GM23338 (cell line): ENCODE data around the gene SLC6A13. TPM values are rescaled to one million over a fixed set of nuclear protein-coding genes. Genes with fewer than 3 reads are reported as not detected.

Source experiments
- ATAC-seq: fragments of 200-7000 bp; cut with Tn5 transposase; 3 replicates; pipeline ENCODE4 v1.9.1; 2020
- DNase-seq: peaks from one replicate; pipeline ENCODE4 v3.0.0-alpha.2; 2015; ENCODE audit warnings: low spot score
- H2AFZ ChIP-seq: fragments of 200-600 bp; sonication (generic); 2 replicates; pipeline ENCODE4 v1.8.0; 2016; ENCODE audit warnings: antibody characterized with exemption, mild to moderate bottlenecking, moderate library complexity
- H3F3A ChIP-seq: fragments of 200-600 bp; sonication (generic); replicated peaks from 2 replicates; pipeline ENCODE4 v1.8.0; 2017; ENCODE audit warnings: antibody characterized with exemption, mixed run types, low read depth
- H3K27ac ChIP-seq: fragments of 200-600 bp; sonication (generic); 2 replicates; pipeline ENCODE4 v1.6.1; 2016; ENCODE audit warnings: low read depth
- H3K27me3 ChIP-seq: fragments of 200-600 bp; sonication (generic); 2 replicates; pipeline ENCODE4 v1.8.0; 2016; ENCODE audit warnings: mild to moderate bottlenecking, mixed run types, moderate library complexity; ENCODE audit not compliant: insufficient read depth
- H3K36me3 ChIP-seq: fragments of 200-600 bp; sonication (generic); 2 replicates; pipeline ENCODE4 v1.8.0; 2016; ENCODE audit warnings: mild to moderate bottlenecking; ENCODE audit not compliant: insufficient read depth
- H3K4me1 ChIP-seq: fragments of 200-600 bp; sonication (generic); 2 replicates; pipeline ENCODE4 v1.8.0; 2016; ENCODE audit warnings: mild to moderate bottlenecking, moderate library complexity; ENCODE audit not compliant: insufficient read depth
- H3K4me2 ChIP-seq: fragments of 200-600 bp; sonication (generic); 2 replicates; pipeline ENCODE4 v1.7.1; 2017; ENCODE audit warnings: mixed run types
- H3K4me3 ChIP-seq: fragments of 200-600 bp; sonication (generic); 2 replicates; pipeline ENCODE4 v1.6.1; 2016; ENCODE audit warnings: mixed run types
- H3K79me2 ChIP-seq: fragments of 200-600 bp; sonication (generic); replicated peaks from 2 replicates; pipeline ENCODE4 v1.8.0; 2017; ENCODE audit warnings: mild to moderate bottlenecking; ENCODE audit not compliant: insufficient read depth
- H3K9me2 ChIP-seq: fragments of 200-600 bp; sonication (generic); 2 replicates; pipeline ENCODE4 v1.8.0; 2017; ENCODE audit not compliant: insufficient read depth
- H4K20me1 ChIP-seq: fragments of 200-600 bp; sonication (generic); replicated peaks from 2 replicates; pipeline ENCODE4 v1.8.0; 2017; ENCODE audit warnings: mild to moderate bottlenecking; ENCODE audit not compliant: insufficient read depth
- H3K27ac Mint-ChIP-seq: 2 replicates; pipeline ENCODE4 v1.8.0; 2020; ENCODE audit warnings: inconsistent platforms, mild to moderate bottlenecking, moderate library complexity, mixed read lengths
- H3K27me3 Mint-ChIP-seq: 3 replicates; pipeline ENCODE4 v1.8.0; 2022; ENCODE audit warnings: low read depth, mild to moderate bottlenecking, moderate library complexity, mixed read lengths, inconsistent platforms; ENCODE audit not compliant: insufficient read depth, poor library complexity
- H3K36me3 Mint-ChIP-seq: 3 replicates; pipeline ENCODE4 v1.8.0; 2021; ENCODE audit warnings: low read depth, mild to moderate bottlenecking, inconsistent platforms, moderate library complexity, mixed read lengths
- H3K4me1 Mint-ChIP-seq: 3 replicates; pipeline ENCODE4 v1.8.0; 2020; ENCODE audit warnings: mild to moderate bottlenecking, inconsistent platforms, mixed read lengths
- H3K4me3 Mint-ChIP-seq: 3 replicates; pipeline ENCODE4 v1.8.0; 2021; ENCODE audit warnings: moderate library complexity, mild to moderate bottlenecking, inconsistent platforms, mixed read lengths
- H3K9me3 Mint-ChIP-seq: 3 replicates; pipeline ENCODE4 v1.8.0; 2020; ENCODE audit warnings: moderate library complexity, mild to moderate bottlenecking, inconsistent platforms, mixed read lengths
- CREB1 ChIP-seq: fragments of 250-450 bp; sonication (Bioruptor Pico); IDR thresholded peaks from 2 replicates; pipeline ENCODE4 v1.5.0; 2020; ENCODE audit warnings: low read depth, mild to moderate bottlenecking, moderate library complexity
- EZH2 ChIP-seq: fragments of 200-600 bp; sonication (generic); IDR thresholded peaks from one replicate; pipeline ENCODE4 v1.8.0; 2017; ENCODE audit warnings: antibody characterized with exemption, mild to moderate bottlenecking, low read depth; ENCODE audit not compliant: unreplicated experiment
- JUNB ChIP-seq: IDR thresholded peaks from one replicate; pipeline ENCODE4 v1.6.1; 2016; ENCODE audit warnings: antibody characterized with exemption; ENCODE audit not compliant: unreplicated experiment
- NANOG ChIP-seq: IDR thresholded peaks from 2 replicates; pipeline ENCODE4 v1.6.1; 2016; ENCODE audit warnings: antibody characterized with exemption, borderline replicate concordance
- ZNF114 ChIP-seq: fragments of 250-450 bp; sonication (Bioruptor Pico); IDR thresholded peaks from 2 replicates; pipeline ENCODE4 v1.5.0; 2020; ENCODE audit warnings: mild to moderate bottlenecking, moderate library complexity
- polyA plus RNA-seq: library from polyadenylated mRNA; unstranded; fragments of >200 nt; fragmentation: Nextera tagmentation; extraction: Ambion mirVana; gene quantifications from 2 replicates; pipeline ENCODE4 v1.2.1, GENCODE V29; 2016
- total RNA-seq: library from RNA; depleted of rRNA; stranded (reverse); fragments of >200 nt; shearing (Covaris generic); gene quantifications from 2 replicates; pipeline ENCODE4 v1.2.3, GENCODE V29; 2014
- TF ChIP-seq, protein P1 (sequence below): fragments of 250-450 bp; sonication (Bioruptor Pico); IDR thresholded peaks from 2 replicates; pipeline ENCODE4 v1.5.0; 2020; ENCODE audit warnings: mild to moderate bottlenecking, moderate library complexity
- TF ChIP-seq, protein P2 (sequence below): IDR thresholded peaks from one replicate; pipeline ENCODE4 v1.6.1; 2018; ENCODE audit warnings: antibody characterized with exemption; ENCODE audit not compliant: unreplicated experiment
- TF ChIP-seq, protein P3 (sequence below): IDR thresholded peaks from 2 replicates; pipeline ENCODE4 v1.6.1; 2016; ENCODE audit warnings: antibody characterized with exemption
- TF ChIP-seq, protein P4 (sequence below), 2 experiments: fragments of 200-600 bp in 1 of 2; sonication (generic) in 1 of 2; conservative IDR thresholded peaks; 2 replicates each; pipeline versions ENCODE4 v1.5.1 to v1.6.1; 2016 to 2017; ENCODE audit warnings: antibody characterized with exemption in 2 of 2, low read depth in 2 of 2, mild to moderate bottlenecking in 2 of 2, moderate library complexity in 1 of 2

The SLC6A13 gene
- total and polyA plus RNA-seq, 2 experiments from 2014 or later: not detected

- Mint-ChIP-seq H3K27ac (no peak overlapping the region), H3K4me1 (peaks cover 17% of the 10 kb centered on the region), H3K4me3 (no peak overlapping the region), H3K36me3 (no peaks in the 10 kb centered on the region), H3K9me3 (peaks cover 4% of the 10 kb centered on the region; the same call in 1 of the 3 replicates), H3K27me3 (peaks cover 33% of the 10 kb centered on the region)
- Histone ChIP-seq H3K4me2 (no peak overlapping the region), H3K27ac (no peak overlapping the region), H3K36me3 (no peaks in the 10 kb centered on the region), H3K4me1 (peaks cover 31% of the 10 kb centered on the region), H2AFZ (no peak overlapping the region), H3K4me3 (no peak overlapping the region), H3K27me3 (peaks cover 51% of the 10 kb centered on the region), H3K9me2 (no peaks in the 10 kb centered on the region), H4K20me1 (no peaks in the 10 kb centered on the region; the same call in 1 of the 2 replicates), H3K79me2 (no peaks in the 10 kb centered on the region), H3F3A (0 out of 2 replicates have a peak, but pooled peaks cover 3% of the 10 kb centered on the region)
- no peak for DNase-seq
- no peak for TF ChIP-seq ZNF114 (CRISPR knock-in tag)
- TF ChIP-seq JUNB: no peak
- no peak for TF ChIP-seq EZH2
- no peak for ATAC-seq
Measured at GRCh38 chr12:205026-205425, 57.6 kb downstream of the SLC6A13 start.

DNA sequence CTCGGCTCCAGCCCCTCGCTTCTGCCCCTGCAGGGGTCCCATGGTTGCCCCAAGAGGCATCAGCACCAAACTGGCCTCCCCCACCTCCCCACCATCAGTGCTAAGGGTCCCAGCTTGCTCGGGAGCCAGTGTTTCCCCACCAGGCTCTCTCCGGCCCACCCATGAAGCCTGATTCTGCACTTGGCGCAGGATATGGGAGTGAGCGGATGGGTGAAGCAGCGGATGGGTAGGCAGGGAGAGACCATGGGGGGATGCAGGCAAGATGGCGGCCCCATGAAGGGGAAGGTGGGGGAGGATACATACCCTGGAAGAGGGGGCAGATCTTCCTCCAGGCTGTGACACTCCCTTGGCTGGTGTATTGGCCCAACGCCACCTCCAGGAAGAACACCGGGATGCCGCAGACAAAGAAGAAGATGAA lies 58.4 kb downstream of the SLC6A13 start:
- H3K9me3 Mint-ChIP-seq: peaks cover 4% of the 10 kb centered on the region; the same call in 1 of the 3 replicates
- no peaks in the 10 kb centered on the region for H3K36me3 ChIP-seq
- H3K27me3 ChIP-seq: peaks cover 51% of the 10 kb centered on the region
- H3K9me2 ChIP-seq: no peaks in the 10 kb centered on the region
- H3K4me1 Mint-ChIP-seq: peaks cover 23% of the 10 kb centered on the region
- H3K27me3 Mint-ChIP-seq: peaks cover 33% of the 10 kb centered on the region
- H3K4me3 ChIP-seq: peak overlapping the region; percentile 75
- DNase-seq (no peak), ATAC-seq (no peak)
- H3K27ac Mint-ChIP-seq: no peak overlapping the region
- peak overlapping the region; percentile 98 for H2AFZ ChIP-seq
- H3K27ac ChIP-seq: no peak overlapping the region
- no peaks in the 10 kb centered on the region; the same call in 1 of the 2 replicates for H4K20me1 ChIP-seq
- H3K4me1 ChIP-seq: peaks cover 37% of the 10 kb centered on the region
- peak overlapping the region; percentile 63 for H3K4me3 Mint-ChIP-seq
- H3K79me2 ChIP-seq: no peaks in the 10 kb centered on the region
- H3K36me3 Mint-ChIP-seq: no peaks in the 10 kb centered on the region
- peak overlapping the region; percentile 91 for H3K4me2 ChIP-seq
- H3F3A ChIP-seq: 0 out of 2 replicates have a peak, but pooled peaks cover 3% of the 10 kb centered on the region
- TF ChIP-seq, protein P1, sequence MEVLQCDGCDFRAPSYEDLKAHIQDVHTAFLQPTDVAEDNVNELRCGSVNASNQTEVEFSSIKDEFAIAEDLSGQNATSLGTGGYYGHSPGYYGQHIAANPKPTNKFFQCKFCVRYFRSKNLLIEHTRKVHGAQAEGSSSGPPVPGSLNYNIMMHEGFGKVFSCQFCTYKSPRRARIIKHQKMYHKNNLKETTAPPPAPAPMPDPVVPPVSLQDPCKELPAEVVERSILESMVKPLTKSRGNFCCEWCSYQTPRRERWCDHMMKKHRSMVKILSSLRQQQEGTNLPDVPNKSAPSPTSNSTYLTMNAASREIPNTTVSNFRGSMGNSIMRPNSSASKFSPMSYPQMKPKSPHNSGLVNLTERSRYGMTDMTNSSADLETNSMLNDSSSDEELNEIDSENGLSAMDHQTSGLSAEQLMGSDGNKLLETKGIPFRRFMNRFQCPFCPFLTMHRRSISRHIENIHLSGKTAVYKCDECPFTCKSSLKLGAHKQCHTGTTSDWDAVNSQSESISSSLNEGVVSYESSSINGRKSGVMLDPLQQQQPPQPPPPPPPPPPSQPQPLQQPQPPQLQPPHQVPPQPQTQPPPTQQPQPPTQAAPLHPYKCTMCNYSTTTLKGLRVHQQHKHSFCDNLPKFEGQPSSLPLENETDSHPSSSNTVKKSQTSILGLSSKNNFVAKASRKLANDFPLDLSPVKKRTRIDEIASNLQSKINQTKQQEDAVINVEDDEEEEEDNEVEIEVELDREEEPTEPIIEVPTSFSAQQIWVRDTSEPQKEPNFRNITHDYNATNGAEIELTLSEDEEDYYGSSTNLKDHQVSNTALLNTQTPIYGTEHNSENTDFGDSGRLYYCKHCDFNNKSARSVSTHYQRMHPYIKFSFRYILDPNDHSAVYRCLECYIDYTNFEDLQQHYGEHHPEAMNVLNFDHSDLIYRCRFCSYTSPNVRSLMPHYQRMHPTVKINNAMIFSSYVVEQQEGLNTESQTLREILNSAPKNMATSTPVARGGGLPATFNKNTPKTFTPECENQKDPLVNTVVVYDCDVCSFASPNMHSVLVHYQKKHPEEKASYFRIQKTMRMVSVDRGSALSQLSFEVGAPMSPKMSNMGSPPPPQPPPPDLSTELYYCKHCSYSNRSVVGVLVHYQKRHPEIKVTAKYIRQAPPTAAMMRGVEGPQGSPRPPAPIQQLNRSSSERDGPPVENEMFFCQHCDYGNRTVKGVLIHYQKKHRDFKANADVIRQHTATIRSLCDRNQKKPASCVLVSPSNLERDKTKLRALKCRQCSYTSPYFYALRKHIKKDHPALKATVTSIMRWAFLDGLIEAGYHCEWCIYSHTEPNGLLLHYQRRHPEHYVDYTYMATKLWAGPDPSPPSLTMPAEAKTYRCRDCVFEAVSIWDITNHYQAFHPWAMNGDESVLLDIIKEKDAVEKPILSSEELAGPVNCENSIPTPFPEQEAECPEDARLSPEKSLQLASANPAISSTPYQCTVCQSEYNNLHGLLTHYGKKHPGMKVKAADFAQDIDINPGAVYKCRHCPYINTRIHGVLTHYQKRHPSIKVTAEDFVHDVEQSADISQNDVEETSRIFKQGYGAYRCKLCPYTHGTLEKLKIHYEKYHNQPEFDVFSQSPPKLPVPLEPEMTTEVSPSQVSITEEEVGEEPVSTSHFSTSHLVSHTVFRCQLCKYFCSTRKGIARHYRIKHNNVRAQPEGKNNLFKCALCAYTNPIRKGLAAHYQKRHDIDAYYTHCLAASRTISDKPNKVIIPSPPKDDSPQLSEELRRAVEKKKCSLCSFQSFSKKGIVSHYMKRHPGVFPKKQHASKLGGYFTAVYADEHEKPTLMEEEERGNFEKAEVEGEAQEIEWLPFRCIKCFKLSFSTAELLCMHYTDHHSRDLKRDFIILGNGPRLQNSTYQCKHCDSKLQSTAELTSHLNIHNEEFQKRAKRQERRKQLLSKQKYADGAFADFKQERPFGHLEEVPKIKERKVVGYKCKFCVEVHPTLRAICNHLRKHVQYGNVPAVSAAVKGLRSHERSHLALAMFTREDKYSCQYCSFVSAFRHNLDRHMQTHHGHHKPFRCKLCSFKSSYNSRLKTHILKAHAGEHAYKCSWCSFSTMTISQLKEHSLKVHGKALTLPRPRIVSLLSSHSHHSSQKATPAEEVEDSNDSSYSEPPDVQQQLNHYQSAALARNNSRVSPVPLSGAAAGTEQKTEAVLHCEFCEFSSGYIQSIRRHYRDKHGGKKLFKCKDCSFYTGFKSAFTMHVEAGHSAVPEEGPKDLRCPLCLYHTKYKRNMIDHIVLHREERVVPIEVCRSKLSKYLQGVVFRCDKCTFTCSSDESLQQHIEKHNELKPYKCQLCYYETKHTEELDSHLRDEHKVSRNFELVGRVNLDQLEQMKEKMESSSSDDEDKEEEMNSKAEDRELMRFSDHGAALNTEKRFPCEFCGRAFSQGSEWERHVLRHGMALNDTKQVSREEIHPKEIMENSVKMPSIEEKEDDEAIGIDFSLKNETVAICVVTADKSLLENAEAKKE (CRISPR knock-in tag): no peak
- no peak for TF ChIP-seq EZH2
- TF ChIP-seq, protein P2, sequence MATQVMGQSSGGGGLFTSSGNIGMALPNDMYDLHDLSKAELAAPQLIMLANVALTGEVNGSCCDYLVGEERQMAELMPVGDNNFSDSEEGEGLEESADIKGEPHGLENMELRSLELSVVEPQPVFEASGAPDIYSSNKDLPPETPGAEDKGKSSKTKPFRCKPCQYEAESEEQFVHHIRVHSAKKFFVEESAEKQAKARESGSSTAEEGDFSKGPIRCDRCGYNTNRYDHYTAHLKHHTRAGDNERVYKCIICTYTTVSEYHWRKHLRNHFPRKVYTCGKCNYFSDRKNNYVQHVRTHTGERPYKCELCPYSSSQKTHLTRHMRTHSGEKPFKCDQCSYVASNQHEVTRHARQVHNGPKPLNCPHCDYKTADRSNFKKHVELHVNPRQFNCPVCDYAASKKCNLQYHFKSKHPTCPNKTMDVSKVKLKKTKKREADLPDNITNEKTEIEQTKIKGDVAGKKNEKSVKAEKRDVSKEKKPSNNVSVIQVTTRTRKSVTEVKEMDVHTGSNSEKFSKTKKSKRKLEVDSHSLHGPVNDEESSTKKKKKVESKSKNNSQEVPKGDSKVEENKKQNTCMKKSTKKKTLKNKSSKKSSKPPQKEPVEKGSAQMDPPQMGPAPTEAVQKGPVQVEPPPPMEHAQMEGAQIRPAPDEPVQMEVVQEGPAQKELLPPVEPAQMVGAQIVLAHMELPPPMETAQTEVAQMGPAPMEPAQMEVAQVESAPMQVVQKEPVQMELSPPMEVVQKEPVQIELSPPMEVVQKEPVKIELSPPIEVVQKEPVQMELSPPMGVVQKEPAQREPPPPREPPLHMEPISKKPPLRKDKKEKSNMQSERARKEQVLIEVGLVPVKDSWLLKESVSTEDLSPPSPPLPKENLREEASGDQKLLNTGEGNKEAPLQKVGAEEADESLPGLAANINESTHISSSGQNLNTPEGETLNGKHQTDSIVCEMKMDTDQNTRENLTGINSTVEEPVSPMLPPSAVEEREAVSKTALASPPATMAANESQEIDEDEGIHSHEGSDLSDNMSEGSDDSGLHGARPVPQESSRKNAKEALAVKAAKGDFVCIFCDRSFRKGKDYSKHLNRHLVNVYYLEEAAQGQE: no peak
- TF ChIP-seq, protein P3, sequence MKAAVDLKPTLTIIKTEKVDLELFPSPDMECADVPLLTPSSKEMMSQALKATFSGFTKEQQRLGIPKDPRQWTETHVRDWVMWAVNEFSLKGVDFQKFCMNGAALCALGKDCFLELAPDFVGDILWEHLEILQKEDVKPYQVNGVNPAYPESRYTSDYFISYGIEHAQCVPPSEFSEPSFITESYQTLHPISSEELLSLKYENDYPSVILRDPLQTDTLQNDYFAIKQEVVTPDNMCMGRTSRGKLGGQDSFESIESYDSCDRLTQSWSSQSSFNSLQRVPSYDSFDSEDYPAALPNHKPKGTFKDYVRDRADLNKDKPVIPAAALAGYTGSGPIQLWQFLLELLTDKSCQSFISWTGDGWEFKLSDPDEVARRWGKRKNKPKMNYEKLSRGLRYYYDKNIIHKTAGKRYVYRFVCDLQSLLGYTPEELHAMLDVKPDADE: no peak
- TF ChIP-seq, protein P4, sequence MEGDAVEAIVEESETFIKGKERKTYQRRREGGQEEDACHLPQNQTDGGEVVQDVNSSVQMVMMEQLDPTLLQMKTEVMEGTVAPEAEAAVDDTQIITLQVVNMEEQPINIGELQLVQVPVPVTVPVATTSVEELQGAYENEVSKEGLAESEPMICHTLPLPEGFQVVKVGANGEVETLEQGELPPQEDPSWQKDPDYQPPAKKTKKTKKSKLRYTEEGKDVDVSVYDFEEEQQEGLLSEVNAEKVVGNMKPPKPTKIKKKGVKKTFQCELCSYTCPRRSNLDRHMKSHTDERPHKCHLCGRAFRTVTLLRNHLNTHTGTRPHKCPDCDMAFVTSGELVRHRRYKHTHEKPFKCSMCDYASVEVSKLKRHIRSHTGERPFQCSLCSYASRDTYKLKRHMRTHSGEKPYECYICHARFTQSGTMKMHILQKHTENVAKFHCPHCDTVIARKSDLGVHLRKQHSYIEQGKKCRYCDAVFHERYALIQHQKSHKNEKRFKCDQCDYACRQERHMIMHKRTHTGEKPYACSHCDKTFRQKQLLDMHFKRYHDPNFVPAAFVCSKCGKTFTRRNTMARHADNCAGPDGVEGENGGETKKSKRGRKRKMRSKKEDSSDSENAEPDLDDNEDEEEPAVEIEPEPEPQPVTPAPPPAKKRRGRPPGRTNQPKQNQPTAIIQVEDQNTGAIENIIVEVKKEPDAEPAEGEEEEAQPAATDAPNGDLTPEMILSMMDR (conservative IDR thresholded peaks at IDR 0.05; ENCODE audit: low read depth in 2 of 2): no peak
- TF ChIP-seq CREB1 (CRISPR knock-in tag): no peak
- TF ChIP-seq NANOG: no peak
